Raji (cell line): ENCODE measurements around the gene CYFIP1.

Experiments used
- POLR2A ChIP-seq: IDR thresholded peaks from 2 replicates; pipeline ENCODE4 v1.6.1; 2011; ENCODE audit warnings: low read depth, low read length, control low read depth; ENCODE audit not compliant: insufficient read depth

The CYFIP1 gene

DNA sequence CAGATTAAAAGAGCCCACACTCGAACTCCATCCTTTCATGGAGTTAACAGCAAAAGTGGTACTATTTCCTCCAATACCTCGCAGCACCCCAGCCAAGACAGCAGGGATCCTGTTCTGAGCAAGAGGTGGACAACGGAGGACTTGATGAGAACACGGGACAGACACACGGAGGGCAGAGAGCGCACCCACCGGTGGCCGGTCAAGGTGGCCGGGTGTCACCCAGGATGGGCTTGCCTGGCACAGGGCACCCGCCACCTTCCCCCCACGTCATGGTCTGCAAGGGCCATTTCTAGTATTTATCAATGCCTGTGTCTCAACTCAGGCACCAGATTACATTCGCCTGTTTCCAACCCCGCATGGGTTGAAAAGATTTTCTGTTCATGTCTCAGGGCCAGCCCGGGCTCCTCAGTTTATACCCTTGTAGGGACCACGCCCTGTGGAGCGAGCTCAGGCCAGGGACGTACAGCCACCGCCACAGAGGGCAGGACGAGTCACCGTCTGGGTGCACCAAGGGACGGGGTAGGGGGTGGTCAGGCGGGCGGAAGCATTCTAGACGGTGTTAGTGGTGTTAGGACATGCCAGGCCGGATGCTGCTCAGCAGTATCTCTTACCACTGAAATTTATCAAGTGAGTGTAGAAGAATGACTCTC, 64.2 kb downstream of the CYFIP1 start:
- no peak for TF ChIP-seq POLR2A

DNA sequence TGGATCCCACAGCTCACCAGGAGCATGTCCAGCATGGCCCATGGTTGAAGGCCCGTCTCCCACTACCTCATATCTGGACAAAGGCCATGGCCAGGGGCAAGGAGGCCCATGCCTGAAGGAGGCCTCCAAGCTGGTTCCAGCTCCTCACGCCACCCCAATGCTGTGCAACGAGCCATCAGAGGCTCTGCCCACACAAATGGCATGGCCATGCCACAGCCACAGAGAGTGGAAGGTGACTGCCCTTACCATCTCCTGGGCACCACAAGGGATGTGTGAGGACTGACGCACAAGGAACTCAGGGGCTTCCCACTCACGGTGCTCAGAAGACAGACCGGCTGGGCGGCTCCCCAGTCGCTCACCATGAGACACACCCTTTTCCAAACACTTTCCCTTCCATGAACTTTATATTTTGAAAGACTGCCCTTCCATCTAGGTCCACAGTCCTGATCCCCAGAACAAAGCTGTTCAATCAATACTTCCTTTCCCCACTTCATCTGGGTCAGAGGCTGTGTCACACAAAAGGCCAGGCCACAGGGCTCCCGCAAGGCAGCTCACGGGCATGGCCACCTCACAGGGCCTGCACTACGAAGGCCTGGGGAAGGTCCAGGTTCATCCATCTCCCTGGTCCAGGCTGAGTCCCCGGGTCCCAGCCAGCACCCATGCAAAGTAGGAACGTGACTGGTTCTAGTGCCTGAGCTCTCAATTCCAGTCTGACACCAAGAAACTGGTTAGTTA, 66.4 kb downstream of the CYFIP1 start:
- TF ChIP-seq POLR2A = no peak

DNA sequence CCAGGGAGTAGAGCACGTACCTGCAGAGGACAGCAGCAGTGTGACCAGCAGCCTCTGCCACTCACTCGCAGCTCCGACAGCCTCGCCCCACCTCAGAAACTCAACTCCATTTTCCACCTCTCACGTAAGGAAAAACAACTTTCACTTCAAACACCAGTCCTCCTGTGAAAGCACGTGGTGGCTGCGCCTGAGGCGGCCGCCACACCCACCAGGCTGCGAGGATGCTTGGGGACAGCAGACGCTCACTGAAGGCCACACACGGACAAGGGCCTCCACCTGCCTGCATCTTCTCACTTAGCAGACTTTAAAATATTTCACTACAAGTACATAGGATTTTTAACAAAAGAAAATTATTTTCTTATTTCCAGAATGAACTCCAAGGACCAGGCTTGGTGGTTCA, 67.9 kb downstream of the CYFIP1 start:
- TF ChIP-seq POLR2A = no peak

DNA sequence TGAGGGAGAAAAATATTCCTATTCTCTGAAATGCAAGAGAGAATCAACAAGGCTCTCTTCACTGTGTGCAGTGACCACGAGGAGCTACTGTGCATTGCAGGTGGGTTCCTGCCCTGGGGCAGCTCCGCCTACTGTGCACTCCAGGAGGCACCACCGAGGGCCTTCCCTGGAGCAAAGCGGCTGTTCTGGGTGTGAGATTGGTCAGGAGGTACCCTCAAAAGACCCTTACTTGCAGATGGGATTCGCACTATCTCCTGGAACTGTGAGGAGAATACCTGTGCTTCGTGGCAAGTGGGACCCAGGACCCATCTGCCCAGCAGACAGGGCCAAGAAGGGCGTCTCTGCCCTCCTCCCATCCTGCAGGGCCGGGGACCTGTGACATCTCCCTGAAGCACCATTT, 68.9 kb downstream of the CYFIP1 start:
- no peak for TF ChIP-seq POLR2A

DNA sequence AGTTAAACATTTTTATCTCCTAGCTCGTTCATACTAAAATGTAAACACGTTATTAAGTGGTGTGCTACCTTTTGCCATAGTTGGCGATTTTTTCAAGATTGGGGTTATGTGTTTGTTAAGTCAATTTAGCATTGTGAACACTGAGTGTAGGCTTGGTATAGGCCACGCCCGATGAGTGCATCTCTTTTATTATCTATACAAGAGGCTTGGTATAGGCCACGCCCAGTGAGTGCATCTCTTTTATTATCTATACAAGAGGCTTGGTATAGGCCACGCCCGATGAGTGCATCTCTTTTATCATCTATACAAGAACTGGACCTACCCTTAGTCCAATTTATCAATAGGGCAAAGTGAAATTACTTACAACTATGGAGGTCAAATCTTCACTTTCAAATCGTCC, 71.3 kb downstream of the CYFIP1 start:
- TF ChIP-seq POLR2A = no peak

DNA sequence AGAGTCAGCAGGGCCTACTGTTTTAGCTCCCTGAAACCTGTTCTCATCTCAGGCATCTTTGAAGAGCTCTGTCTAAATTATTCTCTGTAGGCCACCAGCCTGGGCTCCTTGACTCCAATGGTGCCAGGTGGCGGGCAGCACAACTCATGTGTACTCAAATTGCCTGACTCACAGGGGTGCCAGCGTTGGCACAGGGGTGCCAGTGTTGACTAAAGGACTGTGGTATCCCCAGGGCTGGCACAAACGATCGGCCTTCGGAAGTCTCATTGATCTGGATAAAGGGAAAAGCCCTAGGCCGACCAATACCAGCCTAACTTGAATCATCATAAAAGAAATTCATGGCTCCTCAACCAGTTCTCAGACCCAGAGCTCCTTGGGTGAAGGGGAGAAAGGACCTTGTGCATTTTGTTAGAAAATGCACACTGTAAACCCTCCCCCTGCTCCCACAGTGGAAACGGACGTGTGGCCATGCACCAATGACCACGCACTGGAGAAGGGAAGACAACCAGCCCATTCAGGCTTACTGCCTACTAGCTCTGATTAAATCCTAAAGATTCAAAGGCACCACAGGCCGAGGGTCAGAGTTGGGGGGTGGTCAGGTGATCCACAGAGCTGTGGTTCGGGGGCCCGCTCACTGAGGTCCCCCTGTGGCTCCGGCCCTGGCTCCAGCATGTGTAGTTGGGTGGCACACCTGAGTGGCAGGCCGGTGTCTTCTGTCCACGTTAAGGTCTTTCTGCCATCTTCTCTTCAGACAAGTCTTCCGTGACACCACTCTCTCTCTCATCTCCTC, 72.8 kb downstream of the CYFIP1 start:
- no peak for TF ChIP-seq POLR2A

DNA sequence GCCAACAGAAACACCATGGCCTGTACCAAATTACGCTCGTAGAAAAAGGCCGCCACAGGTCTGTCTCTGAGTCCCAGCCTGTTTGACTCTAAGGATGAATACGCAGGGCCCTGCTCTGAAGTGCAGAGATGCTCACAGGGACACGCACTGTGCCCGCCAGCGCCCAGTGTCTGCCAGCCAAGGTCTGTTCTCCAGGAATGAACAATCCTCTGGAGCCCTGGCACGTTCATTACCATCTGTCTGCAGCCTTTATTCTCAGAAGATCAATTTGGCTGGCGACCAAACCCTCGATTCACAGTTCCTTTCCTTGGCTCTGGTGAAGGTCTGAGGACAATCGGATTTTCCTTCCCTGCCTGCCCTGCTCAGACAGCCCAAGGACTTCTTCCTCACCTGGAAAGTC, 75.4 kb downstream of the CYFIP1 start:
- TF ChIP-seq POLR2A = no peak

DNA sequence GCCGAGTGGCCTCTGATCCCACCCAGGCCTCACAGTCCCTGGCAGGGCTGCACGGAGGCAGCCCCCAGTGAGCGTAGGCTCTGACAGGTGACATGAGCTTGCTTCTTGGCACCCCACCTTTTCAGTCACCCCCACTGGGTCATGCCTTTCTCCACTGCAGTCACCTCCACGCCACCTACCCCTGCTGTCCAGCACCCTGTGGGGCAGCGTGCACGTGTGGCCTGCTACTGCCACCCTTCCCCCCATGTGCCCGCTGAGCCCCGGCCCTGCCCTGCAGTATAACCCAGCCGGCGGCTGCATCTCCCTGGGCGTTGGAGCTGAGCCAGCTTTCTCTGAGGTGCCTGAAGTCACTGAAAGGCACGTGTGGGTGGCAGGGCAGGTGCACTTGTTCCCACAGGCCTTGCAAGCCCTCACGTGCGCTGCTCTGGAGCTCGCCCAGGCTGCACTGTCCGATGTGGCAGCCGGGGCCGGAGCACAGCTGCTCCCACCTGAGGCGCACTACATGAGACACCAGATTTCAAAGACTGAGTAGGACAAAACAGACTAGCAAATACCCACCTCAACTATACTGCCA, 76.1 kb downstream of the CYFIP1 start:
- TF ChIP-seq POLR2A = no peak

DNA sequence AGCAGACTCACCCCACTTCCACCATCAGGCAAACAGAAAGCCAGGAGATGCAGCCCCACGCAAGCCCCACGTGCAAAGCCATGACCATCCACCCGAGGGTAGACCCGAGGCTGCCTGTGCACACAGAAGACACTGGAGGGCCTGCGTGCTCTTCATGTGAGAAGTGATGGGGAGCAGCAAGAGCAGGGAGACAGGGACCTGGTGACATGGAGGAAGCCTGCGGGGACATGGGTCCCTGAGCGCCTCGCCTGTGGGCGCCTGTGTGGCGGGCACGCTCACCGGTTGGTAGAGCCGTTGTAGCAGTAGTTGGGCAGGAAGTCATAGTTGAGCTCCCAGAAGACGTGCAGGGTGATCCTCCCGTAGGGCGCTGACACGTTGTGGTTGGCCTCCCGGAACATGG, 76.7 kb downstream of the CYFIP1 start:
- TF ChIP-seq POLR2A = no peak

DNA sequence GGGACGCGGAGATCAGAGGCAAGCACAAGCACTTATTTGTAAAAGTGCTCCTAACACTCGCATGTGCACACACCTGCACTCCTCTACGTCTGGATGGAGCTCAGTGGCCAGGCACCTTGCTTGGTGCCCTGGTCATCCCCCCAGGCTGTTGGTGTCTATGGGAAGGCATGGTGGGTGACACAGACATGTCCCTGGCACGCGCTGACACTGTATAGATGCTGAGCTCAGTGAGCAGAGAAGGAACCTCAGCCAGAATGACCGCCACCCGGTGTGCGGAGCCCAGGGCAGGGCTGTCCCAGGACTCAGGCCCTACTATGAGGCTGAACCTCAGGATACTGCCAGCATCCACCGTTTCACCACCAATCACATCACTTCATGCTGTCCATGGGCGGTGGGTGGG, 77.2 kb downstream of the CYFIP1 start:
- TF ChIP-seq POLR2A = no peak

DNA sequence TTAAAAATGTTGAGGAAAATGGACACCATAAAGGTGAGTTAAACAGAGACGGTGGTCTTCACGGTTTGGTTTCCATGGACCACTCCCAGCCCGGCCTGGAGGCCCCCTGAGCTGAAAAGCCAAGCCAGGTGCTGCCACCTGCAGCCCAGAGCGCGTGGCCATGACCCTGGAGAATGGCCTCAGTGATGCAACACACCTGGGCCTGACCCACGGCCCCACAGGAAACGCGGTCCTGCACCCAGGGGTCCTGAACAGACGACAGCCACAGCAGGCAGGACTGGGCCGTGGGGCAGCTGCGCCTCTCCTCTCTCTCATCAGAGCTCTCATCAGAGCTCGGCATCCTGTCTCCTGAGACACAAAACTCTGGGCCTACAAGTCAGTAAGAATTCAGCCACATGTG, 77.6 kb downstream of the CYFIP1 start:
- no peak for TF ChIP-seq POLR2A

DNA sequence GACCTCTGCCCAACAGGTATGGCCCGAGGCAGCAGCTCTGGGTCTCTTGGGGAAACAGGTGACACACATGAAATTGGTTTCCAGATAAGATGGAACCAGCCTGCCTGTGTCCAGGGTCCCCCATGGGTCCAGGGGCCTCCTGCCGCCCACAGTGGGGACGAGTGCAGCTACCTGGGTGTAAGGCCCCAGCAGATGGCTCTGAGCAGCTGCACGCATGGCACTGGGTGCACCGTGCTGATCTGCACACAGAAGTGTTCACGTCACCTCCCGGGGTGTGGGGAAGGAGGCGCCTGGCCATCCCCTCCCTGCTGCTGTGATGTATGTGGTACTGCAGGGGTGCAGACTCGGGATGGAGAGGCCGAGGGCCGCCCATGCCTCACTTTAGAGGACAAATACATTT, 78.1 kb downstream of the CYFIP1 start:
- no peak for TF ChIP-seq POLR2A

DNA sequence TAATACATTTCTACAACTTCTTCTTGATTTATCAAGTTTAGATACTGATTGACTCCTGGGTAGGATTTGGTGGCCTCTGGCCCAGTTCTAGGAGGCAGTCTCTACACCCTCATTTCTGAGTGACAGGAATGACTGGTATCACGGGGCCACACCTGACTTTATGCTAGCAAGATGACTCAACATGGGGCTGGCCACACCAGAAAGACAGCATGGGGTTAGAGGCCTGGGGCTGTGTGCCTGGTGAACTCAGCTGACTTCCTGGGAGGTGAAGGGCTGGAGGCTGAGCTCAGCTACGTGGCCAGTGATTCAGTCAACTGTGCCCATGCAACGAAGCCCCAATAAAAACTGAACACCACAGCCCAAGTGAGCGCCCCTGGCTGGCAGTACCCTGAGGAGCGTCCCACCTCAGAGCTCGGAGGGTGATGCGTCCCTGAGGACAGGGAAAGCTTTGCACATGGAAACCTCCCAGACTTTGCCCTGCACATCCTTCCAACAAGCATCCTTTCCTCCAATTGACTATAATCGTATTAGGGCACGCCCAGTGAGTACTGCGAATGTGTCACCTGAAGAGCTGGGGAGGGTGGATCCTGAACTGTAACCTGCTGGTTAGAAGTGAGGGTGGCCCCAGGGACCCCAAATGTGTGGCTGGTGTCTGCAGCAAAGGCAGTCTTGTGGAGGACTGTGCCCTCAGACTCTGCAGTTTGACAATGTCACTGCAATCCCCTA, 84.5 kb downstream of the CYFIP1 start:
- TF ChIP-seq POLR2A = no peak

DNA sequence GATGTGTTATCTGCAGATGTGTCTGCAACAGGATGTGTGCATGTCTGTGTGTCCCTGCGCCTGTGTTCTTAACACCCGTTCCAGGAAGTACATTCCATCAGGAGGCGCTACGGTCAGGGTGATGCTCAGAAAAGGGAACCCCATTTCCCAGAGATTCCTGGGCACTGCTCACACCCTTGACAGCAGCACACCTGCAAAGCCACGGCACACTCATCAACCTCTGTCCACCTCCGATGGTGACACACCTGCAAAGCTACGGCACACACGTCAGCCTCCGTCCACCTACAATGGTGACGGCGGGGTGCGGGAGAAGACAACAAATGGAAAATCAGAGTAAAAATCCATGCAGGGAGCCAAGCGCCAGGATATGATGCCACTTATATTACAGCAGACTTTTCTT, 86.3 kb downstream of the CYFIP1 start:
- no peak for TF ChIP-seq POLR2A

DNA sequence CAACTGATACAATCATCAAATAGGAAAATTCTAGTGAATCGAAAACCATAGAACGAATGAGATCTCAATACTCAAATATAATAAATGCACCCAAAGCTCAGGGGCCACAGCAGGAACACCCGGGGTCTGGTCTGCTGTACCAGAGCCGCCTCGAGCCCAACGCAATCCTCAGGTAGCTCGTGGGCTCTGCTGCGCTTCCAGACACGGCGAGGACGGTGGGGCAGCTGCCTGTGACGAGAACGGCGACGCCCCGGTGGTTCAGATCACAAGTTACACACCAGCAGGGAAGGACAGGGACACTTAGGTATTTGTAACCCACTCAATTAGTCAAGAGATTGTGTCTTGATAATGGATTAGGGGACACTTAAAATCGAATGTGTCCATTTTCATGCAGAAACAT, 87.1 kb downstream of the CYFIP1 start:
- TF ChIP-seq POLR2A = no peak
